ENCODE measurements around the gene TCF12. TPM values are rescaled to one million over a fixed set of nuclear protein-coding genes. Genes with fewer than 3 reads are reported as not detected.

Gene TCF12
- total RNA-seq, 1 donor from 2014 or later: 33.2 TPM

- no peak overlapping the region for H3K4me3 ChIP-seq (ENCODE audit: low read depth, low read length)
- H3K27me3 ChIP-seq (ENCODE audit: control insufficient read depth, insufficient read depth, low read length): no peaks in the 10 kb centered on the region
- TF ChIP-seq, protein P1, sequence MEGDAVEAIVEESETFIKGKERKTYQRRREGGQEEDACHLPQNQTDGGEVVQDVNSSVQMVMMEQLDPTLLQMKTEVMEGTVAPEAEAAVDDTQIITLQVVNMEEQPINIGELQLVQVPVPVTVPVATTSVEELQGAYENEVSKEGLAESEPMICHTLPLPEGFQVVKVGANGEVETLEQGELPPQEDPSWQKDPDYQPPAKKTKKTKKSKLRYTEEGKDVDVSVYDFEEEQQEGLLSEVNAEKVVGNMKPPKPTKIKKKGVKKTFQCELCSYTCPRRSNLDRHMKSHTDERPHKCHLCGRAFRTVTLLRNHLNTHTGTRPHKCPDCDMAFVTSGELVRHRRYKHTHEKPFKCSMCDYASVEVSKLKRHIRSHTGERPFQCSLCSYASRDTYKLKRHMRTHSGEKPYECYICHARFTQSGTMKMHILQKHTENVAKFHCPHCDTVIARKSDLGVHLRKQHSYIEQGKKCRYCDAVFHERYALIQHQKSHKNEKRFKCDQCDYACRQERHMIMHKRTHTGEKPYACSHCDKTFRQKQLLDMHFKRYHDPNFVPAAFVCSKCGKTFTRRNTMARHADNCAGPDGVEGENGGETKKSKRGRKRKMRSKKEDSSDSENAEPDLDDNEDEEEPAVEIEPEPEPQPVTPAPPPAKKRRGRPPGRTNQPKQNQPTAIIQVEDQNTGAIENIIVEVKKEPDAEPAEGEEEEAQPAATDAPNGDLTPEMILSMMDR (IDR thresholded peaks at IDR 0.05; ENCODE audit: insufficient read depth, low read length, severe bottlenecking): no peak
- DNase-seq (ENCODE audit: low read depth) (no peak), FAIRE-seq (no peak)
- H3K36me3 ChIP-seq (ENCODE audit: control insufficient read depth, insufficient read depth, low read length): no peaks in the 10 kb centered on the region
Observed at GRCh38 chr15:56879502-56879901, 38.9 kb upstream of the TCF12 start.

GRCh38 chr15:56883088-56883487 lies 35.4 kb upstream of the TCF12 start:
- Histone ChIP-seq H3K4me3 (ENCODE audit: low read depth, low read length) (no peak overlapping the region), H3K27me3 (ENCODE audit: control insufficient read depth, insufficient read depth, low read length) (no peaks in the 10 kb centered on the region), H3K36me3 (ENCODE audit: control insufficient read depth, insufficient read depth, low read length) (no peaks in the 10 kb centered on the region)
- TF ChIP-seq, protein P1 (IDR thresholded peaks at IDR 0.05; ENCODE audit: insufficient read depth, low read length, severe bottlenecking): no peak
- DNase-seq (ENCODE audit: low read depth) (no peak), FAIRE-seq (no peak)

- no peaks in the 10 kb centered on the region for H3K27me3 ChIP-seq (ENCODE audit: control insufficient read depth, insufficient read depth, low read length)
- no peaks in the 10 kb centered on the region for H3K36me3 ChIP-seq (ENCODE audit: control insufficient read depth, insufficient read depth, low read length)
- TF ChIP-seq, protein P1 (IDR thresholded peaks at IDR 0.05; ENCODE audit: insufficient read depth, low read length, severe bottlenecking): no peak
- no peak for DNase-seq (ENCODE audit: low read depth)
- no peak for FAIRE-seq
- H3K4me3 ChIP-seq (ENCODE audit: low read depth, low read length): peak overlapping the region; percentile 59
Observed at GRCh38 chr15:56886363-56886931, 32.0 kb upstream of the TCF12 start.

DNA sequence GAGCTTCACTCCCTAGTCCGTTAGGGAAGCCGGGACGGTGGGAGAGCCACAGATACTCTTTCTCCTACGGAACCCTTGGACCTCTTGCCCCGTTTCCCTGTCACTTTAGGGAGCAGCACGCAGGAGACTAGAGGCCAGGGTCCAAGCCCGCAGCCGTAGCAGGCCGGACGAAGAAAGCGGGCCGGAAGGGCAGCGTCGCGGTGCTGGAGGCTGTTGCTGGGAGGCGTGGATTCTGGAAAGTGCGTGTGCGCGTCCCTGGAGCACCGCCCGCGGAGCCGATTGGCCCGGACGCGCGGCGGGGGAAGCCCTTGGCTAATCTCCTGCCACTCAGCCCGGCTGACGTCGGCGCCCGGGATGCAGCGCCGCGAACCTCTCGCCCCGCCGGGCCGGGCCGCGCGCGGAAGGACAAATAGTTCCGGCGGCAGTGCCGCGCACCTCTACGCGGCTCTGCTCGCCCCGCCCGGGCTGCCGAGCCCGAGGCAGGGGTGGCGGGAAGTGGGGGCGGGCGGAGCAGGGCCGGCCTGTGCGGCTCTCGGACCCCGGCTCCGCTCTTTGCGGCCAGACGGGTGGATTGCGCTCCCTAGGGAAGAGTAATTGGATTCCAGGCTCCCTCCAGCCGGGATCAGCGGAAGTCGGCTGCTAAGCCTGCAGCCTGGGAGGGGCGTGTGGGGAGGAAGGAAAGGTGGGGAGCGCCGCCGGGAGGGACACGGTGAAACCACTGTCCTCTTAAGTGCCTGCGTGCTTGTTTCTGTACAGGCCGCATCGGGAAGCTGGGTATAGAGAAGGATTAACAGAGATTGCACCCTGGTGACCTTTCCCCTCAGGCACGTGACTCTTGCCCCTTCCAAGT lies 31.3 kb upstream of the TCF12 start:
- TF ChIP-seq, protein P1 (IDR thresholded peaks at IDR 0.05; ENCODE audit: insufficient read depth, low read length, severe bottlenecking): no peak
- peak overlapping the region; percentile 59 for H3K4me3 ChIP-seq (ENCODE audit: low read depth, low read length)
- peak; percentile 78 for DNase-seq (ENCODE audit: low read depth)
- H3K27me3 ChIP-seq (ENCODE audit: control insufficient read depth, insufficient read depth, low read length): no peaks in the 10 kb centered on the region
- H3K36me3 ChIP-seq (ENCODE audit: control insufficient read depth, insufficient read depth, low read length): no peaks in the 10 kb centered on the region
- FAIRE-seq: no peak

DNA sequence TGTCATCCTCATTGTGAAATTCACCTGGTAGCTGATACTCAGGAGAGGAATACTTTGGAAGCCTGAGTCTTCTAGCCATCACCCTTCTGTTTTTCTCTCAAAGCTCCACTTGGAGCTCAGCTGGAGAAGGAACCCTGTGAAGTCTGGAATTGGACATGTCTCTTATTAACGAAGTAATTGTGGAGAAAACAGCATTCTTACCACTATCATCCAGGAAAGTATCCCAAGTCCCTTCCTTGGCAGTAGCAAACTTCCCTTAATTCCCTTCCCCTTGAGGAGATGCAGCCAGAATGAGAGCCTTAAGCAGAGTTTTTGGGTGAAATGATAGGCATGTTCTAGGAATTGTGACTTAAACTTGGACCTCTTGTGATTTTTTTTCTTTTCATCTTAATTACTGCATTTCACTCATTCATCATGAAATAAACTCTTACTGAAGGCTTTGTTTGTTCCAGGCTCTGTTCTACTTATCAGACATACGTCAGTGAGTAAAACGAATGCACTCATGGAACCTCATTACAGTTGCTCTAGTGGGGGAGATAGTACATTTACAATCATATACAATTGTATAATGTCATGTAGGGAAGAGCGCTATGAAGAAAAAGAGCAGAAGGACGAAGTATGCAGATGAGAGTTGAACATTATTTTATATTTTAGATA lies 30.5 kb upstream of the TCF12 start:
- H3K4me3 ChIP-seq (ENCODE audit: low read depth, low read length): peak overlapping the region; percentile 59
- no peaks in the 10 kb centered on the region for H3K27me3 ChIP-seq (ENCODE audit: control insufficient read depth, insufficient read depth, low read length)
- DNase-seq (ENCODE audit: low read depth): no peak
- FAIRE-seq: no peak
- TF ChIP-seq, protein P1 (IDR thresholded peaks at IDR 0.05; ENCODE audit: insufficient read depth, low read length, severe bottlenecking): no peak
- H3K36me3 ChIP-seq (ENCODE audit: control insufficient read depth, insufficient read depth, low read length): no peaks in the 10 kb centered on the region

Measured in bronchial epithelial cell (primary cell).